Skeletal muscle cell (primary cell): ENCODE data around the gene ZNF526.

Source experiments
- DNase-seq: peaks from one replicate; pipeline ENCODE4 v3.0.0-alpha.2; 2010; ENCODE audit warnings: low read depth
- H3K4me3 ChIP-seq: 2 replicates; pipeline ENCODE4 v1.5.1; 2011; ENCODE audit warnings: low read depth, mild to moderate bottlenecking, control low read depth, low read length, moderate library complexity

ZNF526 gene

GRCh38 chr19:42217520-42218437 is 2.3 kb upstream of the ZNF526 start, which contains the start of gene DEDD2:
Gene DEDD2 (minus strand): TSS chr19:42217677. CDS start chr19:42217007, 670 bp downstream.
- H3K4me3 ChIP-seq = peak within 1 kb of the TSS; percentile 92
- DNase-seq = peak; percentile 93

GRCh38 chr19:42220751-42221097 is 612 bp downstream of the ZNF526 start:
- no peak for DNase-seq
- peak overlapping the region; percentile 95 for H3K4me3 ChIP-seq

- DNase-seq = no peak
- no peak overlapping the region for H3K4me3 ChIP-seq
These were observed 5.0 kb downstream of the ZNF526 start for GRCh38 chr19:42224940-42225717.

GRCh38 chr19:42225718-42226292 is 5.7 kb downstream of the ZNF526 start:
- no peak for DNase-seq
- no peak overlapping the region for H3K4me3 ChIP-seq

GRCh38 chr19:42226886-42227285 is 6.8 kb downstream of the ZNF526 start:
- no peak for DNase-seq
- no peak overlapping the region for H3K4me3 ChIP-seq

- no peak overlapping the region for H3K4me3 ChIP-seq
- no peak for DNase-seq
These were observed 8.5 kb downstream of the ZNF526 start for GRCh38 chr19:42228641-42229040.

- no peak overlapping the region for H3K4me3 ChIP-seq
These were observed 9.3 kb downstream of the ZNF526 start for GRCh38 chr19:42229301-42229854.

GRCh38 chr19:42229855-42230351 is 9.8 kb downstream of the ZNF526 start:
- H3K4me3 ChIP-seq = no peak overlapping the region
- no peak for DNase-seq

More at GRCh38 chr19:42229301-42229854, 9.3 kb downstream of the ZNF526 start:
- no peak for DNase-seq

GRCh38 chr19:42230571-42230970 is 10.5 kb downstream of the ZNF526 start:
- no peak for DNase-seq

GRCh38 chr19:42232435-42232834 is 12.3 kb downstream of the ZNF526 start:
- no peak for DNase-seq
- H3K4me3 ChIP-seq = no peak overlapping the region

More at GRCh38 chr19:42230571-42230970, 10.5 kb downstream of the ZNF526 start:
- H3K4me3 ChIP-seq = no peak overlapping the region

- H3K4me3 ChIP-seq = no peak overlapping the region
- no peak for DNase-seq
These were observed 13.0 kb downstream of the ZNF526 start for GRCh38 chr19:42233106-42233505.

GRCh38 chr19:42233678-42234292 is 13.7 kb downstream of the ZNF526 start:
- DNase-seq = no peak
- H3K4me3 ChIP-seq = no peak overlapping the region

- no peak for DNase-seq
- H3K4me3 ChIP-seq = no peak overlapping the region
These were observed 14.3 kb downstream of the ZNF526 start for GRCh38 chr19:42234364-42234763.

GRCh38 chr19:42235181-42235580 is 15.1 kb downstream of the ZNF526 start:
- H3K4me3 ChIP-seq = no peak overlapping the region
- DNase-seq = no peak

- DNase-seq = no peak
- H3K4me3 ChIP-seq = no peak overlapping the region
These were observed 19.6 kb downstream of the ZNF526 start for GRCh38 chr19:42239544-42240220.

- DNase-seq = no peak
- peak overlapping the region; percentile 69 for H3K4me3 ChIP-seq
These were observed 21.2 kb downstream of the ZNF526 start for GRCh38 chr19:42241279-42241678.

- no peak for DNase-seq
- H3K4me3 ChIP-seq = peak overlapping the region; percentile 69
These were observed 22.0 kb downstream of the ZNF526 start for GRCh38 chr19:42242069-42242511.
